CD4-positive, alpha-beta T cell treated with Interferon alpha-2 for 1 hour (primary cell): ENCODE data around the gene SELENOO.

Experiments used
- DNase-seq, 2 donors: peaks; one replicate each; pipeline ENCODE4 v3.0.0-alpha.2; 2020 to 2022

SELENOO gene

DNA sequence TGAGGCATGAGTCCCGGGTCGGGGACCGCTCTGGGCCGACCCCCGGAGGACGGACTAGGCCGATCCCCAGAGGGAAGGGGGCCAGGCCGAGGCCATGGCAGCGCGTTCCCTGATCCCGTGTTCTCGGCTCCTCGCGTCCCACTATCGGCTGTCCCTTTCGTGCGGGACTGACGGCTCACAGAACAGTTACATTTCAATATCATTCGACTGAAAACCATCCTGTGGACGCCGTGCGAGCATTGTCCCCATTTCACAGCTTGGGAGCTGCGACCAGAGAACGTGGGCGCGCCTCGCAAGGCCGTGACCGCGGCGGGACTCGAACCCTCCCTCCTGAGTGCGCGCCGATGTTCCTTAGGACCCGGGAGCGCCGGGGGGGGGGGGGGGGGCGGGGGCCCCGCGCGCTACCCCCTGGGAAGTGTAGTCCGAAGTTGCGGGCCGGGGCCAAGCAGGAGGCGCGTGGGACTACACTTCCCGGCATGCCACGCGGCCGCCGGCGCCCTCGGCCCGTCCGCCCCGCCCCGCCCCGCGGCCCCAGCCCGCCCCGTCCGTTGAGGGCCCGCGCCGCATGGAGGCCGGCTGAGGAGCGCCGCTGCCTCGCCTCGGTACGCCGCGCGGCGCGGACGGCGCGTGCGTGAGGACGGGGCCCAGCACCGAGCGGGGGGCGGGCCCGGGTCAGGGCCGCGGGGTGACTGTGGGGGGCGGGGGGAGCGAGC lies 15.3 kb upstream of the SELENOO start, which contains the start of gene TRABD:
TSS of gene TRABD (plus strand) at position 539 of the 713 bp plus-strand sequence. CDS start 7,148 bp downstream, outside the sequence.
- DNase-seq: peak; percentile 90 to 93

DNA sequence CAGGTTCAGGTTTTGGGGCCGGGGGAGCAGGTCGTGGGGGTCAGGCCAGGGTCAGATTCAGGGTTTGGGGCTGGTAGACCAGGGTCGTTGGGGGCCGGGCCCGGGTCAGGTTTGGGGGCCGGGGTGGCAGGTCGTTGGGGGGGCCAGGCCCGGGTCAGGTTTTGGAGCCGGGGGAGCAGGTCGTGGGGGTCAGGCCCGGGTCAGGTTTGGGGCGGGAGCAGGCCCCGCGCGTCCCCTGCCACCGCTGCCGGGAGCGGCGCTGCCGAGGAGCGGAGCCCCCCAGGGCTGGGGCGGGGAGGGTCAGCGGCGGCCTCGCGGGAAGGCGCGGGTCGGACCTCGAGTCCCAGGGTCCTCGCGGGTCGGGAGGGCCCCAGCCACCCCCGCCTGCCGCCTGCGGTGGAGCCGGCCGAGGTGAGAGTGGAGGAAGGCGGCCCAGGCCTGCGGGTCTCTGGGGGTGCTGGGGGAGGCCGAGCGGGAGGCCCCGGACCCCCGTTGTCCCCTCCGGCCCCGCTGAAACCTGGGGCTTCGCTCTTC lies 14.6 kb upstream of the SELENOO start:
- DNase-seq: no peak

DNA sequence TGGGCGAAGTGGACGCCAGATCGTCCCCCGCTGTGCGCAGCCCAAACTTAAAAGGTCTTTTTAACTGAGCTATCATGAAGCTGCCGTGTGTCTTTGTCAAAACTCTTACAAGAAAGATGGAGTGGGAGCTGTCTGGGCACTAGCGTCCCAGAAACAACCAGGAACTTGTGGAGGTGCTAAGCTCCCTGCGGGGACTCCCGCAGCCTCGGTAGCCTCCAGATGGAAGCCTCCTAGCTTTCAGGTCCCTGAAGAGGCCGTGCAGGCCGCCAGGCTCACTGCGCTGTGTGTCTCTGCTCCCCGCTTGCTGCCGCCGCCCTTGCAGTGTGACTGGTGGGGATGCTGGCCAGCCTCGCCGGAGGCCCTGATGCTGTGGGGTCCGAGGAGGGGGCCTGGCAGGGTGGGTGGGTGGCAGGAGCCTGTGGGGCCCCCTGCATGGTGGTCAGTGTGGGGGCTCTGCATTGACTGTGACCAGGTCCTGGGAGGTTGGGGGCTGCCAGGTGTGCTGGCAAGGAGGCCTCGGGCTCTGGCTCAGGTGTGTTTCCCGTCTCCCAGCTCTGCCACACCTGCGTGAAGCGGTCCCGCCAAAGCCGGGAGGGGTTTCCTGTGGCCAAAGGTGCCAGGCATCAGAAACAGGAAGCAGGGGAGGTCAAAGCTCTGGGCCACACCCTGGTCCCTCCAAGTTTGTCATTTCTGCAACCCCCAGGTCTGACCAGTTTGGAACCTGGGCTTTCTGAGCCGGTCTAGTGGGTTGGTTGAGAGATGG lies 13.9 kb upstream of the SELENOO start:
- no peak for DNase-seq

DNA sequence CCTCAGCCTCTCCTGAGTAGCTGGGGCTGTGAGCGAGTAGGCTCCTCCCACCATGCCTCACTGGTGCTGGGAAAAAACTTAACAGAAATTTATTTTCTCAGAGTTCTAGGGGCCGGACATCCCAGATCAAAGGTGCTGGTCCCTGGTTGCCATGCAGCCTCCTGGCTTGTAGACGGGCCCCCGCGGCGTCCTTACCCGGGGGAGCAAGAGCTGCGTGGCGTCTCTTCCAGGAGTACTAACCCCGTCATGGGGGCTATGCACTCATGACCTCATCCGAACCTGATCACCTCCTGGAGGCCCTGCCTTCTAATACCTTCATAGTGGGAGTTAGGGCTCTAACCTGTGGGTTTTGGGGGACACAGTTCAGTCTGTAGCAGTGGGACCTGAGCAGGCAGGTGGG lies 12.5 kb upstream of the SELENOO start:
- DNase-seq: no peak

DNA sequence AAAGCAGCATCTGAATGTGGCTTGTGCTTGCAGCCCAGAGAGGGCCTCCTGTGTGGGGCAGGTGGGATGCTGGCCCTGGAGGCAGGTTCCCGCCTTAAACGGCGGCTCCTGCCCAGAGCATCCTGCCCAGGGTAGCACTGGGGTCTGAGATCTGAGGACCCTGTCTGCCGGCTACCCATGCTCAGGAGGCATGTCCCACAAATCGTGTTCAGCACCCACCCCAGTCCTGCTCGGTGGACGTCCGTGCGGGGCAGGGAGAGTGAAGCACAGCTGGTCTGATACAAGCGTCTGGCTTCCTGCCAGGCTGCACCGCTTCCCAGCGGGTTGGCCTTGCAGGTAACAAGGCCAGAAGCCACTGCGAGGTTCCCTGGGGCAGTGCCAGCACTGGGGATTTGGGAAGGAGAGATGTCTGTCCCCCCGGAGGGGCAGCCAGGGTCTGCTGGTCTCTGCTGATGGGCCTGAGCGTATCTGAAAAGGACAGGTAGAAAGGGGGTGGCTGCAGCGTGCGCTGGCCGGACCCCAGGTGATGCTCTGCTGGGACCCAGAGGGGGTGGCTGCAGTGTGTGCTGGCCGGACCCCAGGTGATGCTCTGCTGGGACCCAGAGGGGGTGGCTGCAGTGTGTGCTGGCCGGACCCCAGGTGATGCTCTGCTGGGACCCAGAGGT lies 11.5 kb upstream of the SELENOO start:
- no peak for DNase-seq

DNA sequence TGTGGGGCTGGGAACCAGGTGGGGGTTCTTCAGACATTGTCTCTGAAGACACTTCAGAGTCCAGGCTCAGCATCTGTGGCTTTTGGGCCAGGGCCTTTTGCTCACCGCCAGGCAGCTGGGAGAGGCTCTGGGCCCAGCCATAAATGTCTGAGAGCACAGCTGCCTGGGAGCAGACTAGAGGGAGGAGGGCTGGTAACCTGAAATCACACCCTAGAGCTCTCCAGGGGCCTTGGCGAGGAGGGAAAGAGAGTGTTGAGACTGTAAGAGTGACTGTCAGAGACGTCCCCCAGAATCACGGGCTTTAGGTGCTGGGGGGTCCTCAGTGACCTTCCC lies 11.0 kb upstream of the SELENOO start:
- no peak for DNase-seq

DNA sequence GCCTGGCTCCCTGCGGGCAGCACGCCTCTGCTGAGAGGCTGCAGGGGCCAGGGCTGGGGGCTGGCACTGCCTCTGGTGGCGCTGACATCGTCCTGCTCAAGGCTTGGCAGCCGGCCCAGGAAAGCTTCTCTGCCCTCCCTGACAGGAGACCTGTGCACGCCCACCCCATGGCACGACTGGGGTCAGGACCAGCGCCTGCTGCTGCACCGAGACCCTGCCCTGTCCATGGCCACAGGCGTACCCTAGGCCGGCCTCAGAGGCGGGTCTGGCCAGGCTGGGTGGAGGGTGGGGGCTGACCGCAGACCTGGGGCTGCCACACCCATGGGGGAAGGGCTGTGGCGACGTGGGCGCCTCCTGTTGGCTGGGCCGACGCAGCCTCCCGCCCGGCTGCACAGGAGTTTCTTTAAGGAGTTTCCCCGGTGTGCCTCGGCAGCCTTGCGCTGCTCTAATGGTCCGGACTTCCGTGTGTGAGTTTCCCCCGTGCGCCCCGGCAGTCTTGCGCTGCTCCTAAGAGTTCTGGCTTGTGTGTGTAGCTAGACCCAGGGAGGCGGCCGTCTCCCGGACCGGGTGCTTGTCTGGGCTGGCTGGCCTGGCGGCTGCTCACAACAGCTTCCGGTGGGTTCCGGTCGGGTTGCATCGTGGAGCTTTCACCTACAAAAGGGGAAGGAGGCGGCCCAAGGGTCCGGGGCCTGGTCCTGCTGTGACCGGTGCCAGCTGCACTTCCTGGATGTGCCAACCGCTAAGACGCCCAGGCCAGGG lies 10.4 kb upstream of the SELENOO start:
- peak; percentile 88 to 89 for DNase-seq

DNA sequence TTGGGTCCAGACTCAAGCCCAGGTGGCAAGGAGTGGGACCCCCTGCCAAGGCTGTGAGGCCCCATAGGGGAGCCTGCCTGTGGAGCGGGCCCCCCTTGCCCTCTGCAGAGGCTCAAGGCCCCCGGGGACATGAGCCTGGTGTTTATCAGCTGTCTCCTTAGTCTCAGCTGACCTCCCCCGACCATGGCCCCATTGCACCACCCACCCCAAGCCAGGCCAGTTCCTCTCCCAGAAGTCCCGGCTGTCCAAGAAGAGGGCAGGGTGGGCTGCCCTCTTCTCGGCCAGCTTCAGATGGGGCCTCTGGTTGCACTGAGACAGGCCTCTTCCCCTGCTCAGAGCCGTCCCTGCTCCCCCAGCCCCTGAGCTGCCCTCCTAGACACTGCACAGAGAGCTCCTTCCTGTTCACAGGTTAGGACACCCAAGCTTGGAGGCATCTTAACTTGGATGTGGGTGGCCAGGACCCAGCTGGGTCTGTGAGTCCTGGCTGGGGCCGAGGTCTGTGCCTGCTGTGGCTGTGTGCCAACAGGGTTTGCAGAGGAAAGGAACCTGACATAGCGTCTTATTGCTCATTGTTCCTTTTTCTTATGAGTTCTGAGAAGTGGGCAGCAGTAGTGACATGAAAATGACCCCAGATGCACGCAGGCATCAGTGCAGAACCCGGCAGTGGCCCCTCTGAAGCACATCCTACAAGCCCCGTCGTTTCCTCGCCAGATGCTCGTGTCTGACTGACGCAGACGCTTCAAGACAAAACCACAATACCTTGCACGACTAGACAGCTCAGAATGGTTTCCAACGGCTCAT lies 9.7 kb upstream of the SELENOO start:
- DNase-seq: peak; percentile 81 to 93

DNA sequence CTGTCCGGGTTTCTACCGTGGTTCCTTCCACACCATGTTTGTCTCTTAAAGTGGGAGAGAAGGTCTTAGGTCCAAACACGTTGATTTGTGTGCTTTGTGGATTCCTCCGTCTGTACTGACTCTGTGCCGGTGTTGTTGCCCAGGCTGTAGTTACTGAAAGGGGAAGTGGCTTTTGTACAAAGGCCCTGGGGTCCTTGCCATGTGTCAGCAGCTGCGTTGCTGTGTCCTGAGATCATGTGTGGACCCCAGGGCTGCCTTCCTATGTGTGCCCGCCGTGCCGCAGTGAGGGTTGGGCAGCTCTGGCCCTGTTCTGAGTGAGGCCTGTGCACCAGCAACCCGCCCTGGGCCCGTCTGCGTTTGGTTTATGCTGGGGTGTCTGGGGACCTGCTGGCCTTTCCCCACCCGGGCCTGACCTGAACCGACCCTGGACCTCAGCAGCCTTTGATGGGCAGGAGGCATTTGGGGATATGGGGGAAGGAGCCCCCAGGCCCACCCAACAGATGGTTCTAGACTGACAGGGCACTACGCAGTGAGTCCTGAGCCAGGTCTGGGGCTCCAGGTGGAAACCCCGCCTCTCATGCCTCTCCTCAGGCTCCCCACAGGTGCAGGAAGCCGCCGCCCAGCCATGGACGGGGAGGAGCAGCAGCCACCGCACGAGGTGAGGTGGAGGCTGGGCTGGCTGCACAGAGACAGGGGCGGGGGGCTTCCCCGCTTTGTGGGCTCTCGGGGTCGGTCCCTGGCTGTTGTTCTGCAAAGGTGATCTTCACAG lies 8.2 kb upstream of the SELENOO start:
- DNase-seq: peak; percentile 61

DNA sequence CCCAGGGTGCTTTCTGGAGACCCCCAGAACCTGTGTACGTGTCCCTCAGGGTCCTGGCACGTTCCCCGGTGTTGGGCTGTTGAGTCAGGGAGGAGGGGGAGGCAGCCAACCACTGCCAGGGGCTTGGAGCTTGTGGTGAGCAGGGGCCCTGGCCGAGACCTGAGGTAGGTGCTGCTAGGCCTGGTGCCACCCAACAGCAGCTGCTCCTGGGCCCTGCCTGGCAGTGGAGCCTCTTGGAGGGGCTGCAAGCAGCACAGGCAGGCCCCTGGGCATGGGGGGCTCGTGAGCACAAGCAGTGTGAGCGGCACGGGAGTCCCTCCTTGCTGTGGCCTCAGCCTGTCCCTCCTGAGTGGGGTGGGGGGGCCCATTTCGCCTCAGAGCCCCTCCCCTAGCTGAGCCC lies 7.2 kb upstream of the SELENOO start:
- no peak for DNase-seq

DNA sequence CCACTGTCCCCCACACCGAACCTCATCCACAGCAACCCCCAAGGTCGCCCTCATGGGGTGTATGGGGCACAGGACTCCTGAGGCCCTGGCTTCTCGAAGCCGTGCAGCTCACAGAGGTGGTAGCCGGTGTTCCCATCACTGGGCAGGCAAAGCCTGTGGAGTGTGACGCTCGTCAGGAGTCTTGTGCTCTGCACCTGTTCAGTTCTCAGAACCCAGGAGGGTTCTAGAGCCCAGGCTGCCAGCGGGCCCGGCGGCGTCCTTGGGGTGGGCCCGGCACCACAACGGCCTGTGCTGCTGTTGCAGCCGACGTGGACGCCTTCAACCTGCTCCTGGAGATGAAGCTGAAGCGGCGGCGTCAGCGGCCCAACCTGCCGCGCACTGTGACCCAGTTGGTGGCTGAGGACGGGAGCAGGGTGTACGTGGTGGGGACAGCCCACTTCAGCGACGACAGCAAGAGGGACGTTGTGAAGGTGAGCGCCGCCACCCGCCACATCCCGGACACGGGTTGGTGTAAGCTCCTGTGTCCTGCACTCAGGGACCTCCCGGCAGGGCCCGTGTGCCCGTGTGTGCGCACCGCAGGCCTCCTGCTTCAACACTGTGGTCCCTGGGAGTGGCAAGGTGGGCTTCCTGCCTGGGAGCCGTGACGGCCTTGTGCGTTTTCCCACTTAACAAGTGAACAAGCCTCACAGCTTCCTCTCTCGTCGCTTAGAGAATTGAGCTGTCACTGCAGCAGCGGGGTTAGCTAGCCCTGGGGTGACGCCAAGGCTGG lies 6.6 kb upstream of the SELENOO start:
- no peak for DNase-seq

DNA sequence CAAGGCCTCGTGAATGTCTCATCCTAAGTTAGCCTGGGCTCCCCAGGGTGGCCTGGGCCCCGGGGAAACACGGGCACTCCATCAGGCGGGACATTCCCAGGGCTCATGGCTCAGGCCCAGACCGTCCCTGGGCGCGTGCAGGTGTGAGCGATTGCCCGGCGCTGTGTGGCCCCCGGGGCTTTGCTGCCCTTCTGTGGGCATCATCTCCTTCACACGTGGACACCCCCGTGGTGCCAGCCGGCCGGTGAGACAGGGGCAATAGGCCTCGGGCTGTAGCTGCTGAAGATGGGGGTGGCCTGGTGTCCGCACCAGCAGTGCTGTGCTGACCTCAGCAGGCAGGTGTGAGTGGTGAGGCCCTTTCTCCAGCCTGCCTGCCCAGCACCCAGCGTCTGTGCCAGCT lies 4.6 kb upstream of the SELENOO start:
- DNase-seq: no peak

DNA sequence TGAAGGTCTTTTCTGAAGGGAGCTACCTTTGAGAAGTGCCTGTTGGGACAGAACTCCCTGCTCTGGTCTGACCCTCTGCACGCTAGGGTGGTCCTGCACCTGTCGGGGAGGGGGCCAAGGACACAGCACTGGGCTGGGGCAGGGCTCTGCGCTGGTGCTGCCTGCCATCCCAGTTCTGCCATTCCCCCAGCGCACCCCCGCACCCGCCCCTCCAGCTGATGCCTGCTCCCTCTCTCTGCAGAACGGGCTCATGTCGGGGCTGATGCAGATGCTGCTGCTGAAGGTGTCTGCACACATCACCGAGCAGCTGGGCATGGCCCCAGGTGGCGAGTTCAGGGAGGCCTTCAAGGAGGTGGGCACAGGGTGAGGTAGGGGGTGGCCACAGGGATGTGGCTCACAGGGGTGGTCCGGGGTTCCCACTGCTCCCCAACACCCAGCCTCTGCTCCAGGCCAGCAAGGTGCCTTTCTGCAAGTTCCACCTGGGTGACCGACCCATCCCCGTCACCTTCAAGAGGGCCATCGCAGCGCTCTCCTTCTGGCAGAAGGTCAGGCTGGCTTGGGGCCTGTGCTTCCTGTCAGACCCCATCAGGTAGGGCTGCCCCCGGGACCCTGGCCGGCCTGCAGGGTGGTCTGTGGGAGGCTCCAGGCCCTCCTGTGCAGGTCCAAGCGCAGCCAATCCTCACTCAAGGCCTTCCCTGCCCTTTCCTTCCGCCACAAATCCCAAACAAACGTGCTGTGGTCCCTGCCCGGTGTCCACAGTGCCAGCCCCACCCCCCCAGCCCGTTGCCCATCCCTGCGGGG lies 3.6 kb upstream of the SELENOO start:
- no peak for DNase-seq

DNA sequence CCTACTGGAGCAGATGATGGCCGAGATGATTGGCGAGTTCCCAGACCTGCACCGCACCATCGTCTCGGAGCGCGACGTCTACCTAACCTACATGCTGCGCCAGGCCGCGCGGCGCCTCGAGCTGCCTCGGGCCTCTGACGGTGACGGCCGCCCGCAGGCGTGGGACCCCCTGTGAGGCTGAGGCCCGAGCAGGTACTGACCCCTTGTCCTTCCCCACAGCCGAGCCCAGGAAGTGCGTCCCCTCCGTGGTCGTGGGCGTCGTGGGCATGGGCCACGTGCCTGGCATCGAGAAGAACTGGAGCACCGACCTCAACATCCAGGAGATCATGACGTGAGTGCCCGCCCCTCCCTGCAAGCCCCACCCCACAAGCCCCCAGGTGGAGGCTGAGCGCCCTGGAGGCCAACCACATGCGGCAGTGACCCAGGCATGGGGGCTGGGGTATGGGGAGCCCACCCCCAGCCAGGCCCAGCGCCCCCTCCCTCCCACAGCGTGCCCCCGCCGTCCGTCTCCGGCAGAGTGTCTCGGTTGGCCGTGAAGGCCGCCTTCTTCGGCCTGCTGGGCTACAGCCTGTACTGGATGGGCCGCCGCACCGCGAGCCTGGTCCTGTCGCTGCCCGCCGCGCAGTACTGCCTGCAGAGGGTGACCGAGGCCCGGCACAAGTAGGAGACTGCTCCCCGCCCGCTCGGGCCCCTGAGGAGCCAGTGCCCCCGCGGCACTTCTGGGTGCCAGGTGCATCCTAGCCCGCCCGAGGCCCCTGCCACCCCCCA lies 2.8 kb upstream of the SELENOO start:
- no peak for DNase-seq

DNA sequence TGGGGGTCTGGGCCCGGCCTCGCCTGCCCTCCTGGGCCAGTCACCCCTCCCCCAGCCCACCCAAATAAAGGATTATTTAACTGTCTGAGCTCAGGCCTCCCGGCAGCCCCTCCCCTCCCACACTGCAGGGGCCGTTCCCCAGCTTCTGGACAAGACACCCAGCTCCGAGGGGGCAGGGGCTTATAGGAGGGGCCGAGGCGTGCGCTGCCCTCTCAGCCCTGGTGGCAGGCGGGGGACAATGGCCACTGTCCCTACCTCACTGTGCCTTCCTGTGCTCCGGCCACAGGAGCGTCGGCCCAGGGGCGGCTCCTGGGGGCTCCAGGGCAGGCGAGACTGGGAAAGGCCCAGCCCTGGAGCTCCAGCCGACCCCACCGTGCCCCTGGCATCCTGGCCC lies 2.2 kb upstream of the SELENOO start:
- no peak for DNase-seq

DNA sequence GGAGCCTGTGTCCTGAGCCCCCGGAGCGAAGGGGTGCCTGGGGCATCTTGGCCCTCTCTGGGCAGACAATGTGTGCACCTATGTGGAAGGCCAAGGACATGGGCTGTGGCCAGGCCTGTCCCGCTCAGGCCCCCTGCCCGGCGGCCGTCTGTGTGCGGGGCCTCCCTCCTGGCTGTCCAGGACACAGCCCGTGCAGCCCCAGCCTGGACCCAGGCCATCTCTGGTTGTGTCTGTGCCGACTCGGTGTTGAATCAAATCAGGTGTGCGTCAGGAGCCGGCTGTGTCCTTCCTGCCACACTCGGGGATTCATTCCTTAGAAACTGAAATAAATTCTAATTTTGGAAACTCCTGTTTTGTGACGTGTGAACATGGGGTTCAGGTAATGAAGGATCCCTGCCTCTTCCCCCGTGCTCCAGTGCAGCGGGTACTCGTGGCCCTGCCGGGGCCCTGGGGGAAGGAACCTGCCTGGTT lies 1.5 kb upstream of the SELENOO start:
- DNase-seq: no peak

DNA sequence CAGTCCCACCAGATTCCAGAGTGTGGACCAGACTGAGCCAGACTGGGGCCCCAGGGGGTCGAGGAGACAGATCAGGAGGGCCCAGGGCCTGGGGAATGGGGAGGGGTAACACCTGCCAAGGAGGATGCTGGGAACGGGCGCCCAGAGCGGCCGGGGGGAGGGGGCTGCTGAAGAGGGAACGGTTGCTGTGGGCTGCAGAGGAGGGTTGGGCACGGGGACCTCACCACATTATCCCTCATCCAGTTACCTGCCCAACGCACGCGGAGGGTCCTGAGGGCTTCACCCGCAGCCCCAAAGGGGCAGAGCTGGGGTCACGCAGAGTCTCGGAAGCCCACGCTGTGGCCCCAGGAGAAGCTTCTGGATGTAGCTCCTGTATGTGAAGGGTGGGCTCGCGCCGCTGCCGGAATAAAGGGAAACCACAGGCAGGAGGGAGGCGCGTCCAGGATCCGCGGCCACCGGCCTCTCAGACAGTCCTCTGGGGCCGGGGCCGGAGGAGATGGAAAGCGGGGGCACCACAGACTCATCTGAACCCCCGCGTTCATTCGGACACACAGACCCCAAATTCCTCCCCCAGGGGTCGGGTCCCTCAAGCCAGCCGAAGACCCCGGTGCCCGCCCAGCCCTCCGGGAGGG lies 866 bp upstream of the SELENOO start:
- no peak for DNase-seq
